ENCODE results near the gene NLRC3.

NLRC3 gene

GRCh38 chr16:3579776-3580175 lies 2.6 kb upstream of the NLRC3 start:
- H3K27ac ChIP-seq (ENCODE audit: low read depth, low read length) = no peak overlapping the region
- peaks cover 3% of the 10 kb centered on the region for H3K4me1 ChIP-seq (ENCODE audit: control insufficient read depth, insufficient read depth, low read length, unreplicated experiment)
- H3K27me3 ChIP-seq (ENCODE audit: insufficient read depth, low read length) = no peaks in the 10 kb centered on the region
- 0 out of 2 replicates have a peak, but pooled peaks cover 6% of the 10 kb centered on the region for H3K36me3 ChIP-seq (ENCODE audit: insufficient read depth, low read length)
- no peak overlapping the region for H2AFZ ChIP-seq (ENCODE audit: low read length, unreplicated experiment)
- H3K79me2 ChIP-seq (ENCODE audit: control insufficient read depth, insufficient read depth, low read length, unreplicated experiment) = no peaks in the 10 kb centered on the region
- no peak overlapping the region for H3K4me3 ChIP-seq (ENCODE audit: low read depth, low read length)

GRCh38 chr16:3578610-3579551 lies 1.7 kb upstream of the NLRC3 start:
- Histone ChIP-seq H3K27me3 (ENCODE audit: insufficient read depth, low read length) (no peaks in the 10 kb centered on the region), H3K4me1 (ENCODE audit: control insufficient read depth, insufficient read depth, low read length, unreplicated experiment) (peaks cover 3% of the 10 kb centered on the region), H3K36me3 (ENCODE audit: insufficient read depth, low read length) (0 out of 2 replicates have a peak, but pooled peaks cover 3% of the 10 kb centered on the region), H3K27ac (ENCODE audit: low read depth, low read length) (no peak overlapping the region), H2AFZ (ENCODE audit: low read length, unreplicated experiment) (no peak overlapping the region), H3K79me2 (ENCODE audit: control insufficient read depth, insufficient read depth, low read length, unreplicated experiment) (no peaks in the 10 kb centered on the region), H3K4me3 (ENCODE audit: low read depth, low read length) (no peak overlapping the region)

GRCh38 chr16:3578121-3578520 lies 918 bp upstream of the NLRC3 start:
- H3K27ac ChIP-seq (ENCODE audit: low read depth, low read length) = no peak overlapping the region

GRCh38 chr16:3576211-3576610 lies 992 bp downstream of the NLRC3 start:
- no peaks in the 10 kb centered on the region for H3K79me2 ChIP-seq (ENCODE audit: control insufficient read depth, insufficient read depth, low read length, unreplicated experiment)
- no peaks in the 10 kb centered on the region for H3K27me3 ChIP-seq (ENCODE audit: insufficient read depth, low read length)
- no peaks in the 10 kb centered on the region for H3K36me3 ChIP-seq (ENCODE audit: insufficient read depth, low read length)
- H2AFZ ChIP-seq (ENCODE audit: low read length, unreplicated experiment) = no peak overlapping the region
- peaks cover 3% of the 10 kb centered on the region for H3K4me1 ChIP-seq (ENCODE audit: control insufficient read depth, insufficient read depth, low read length, unreplicated experiment)
- no peak overlapping the region for H3K27ac ChIP-seq (ENCODE audit: low read depth, low read length)
- H3K4me3 ChIP-seq (ENCODE audit: low read depth, low read length) = no peak overlapping the region

More at GRCh38 chr16:3578121-3578520, 918 bp upstream of the NLRC3 start:
- H3K27me3 ChIP-seq (ENCODE audit: insufficient read depth, low read length) = no peaks in the 10 kb centered on the region
- H3K4me1 ChIP-seq (ENCODE audit: control insufficient read depth, insufficient read depth, low read length, unreplicated experiment) = peaks cover 3% of the 10 kb centered on the region
- no peak overlapping the region for H3K4me3 ChIP-seq (ENCODE audit: low read depth, low read length)
- no peak overlapping the region for H2AFZ ChIP-seq (ENCODE audit: low read length, unreplicated experiment)
- H3K79me2 ChIP-seq (ENCODE audit: control insufficient read depth, insufficient read depth, low read length, unreplicated experiment) = no peaks in the 10 kb centered on the region
- 0 out of 2 replicates have a peak, but pooled peaks cover 3% of the 10 kb centered on the region for H3K36me3 ChIP-seq (ENCODE audit: insufficient read depth, low read length)

- Histone ChIP-seq H2AFZ (ENCODE audit: low read length, unreplicated experiment) (no peak overlapping the region), H3K4me3 (ENCODE audit: low read depth, low read length) (no peak overlapping the region), H3K4me1 (ENCODE audit: control insufficient read depth, insufficient read depth, low read length, unreplicated experiment) (peaks cover 3% of the 10 kb centered on the region), H3K36me3 (ENCODE audit: insufficient read depth, low read length) (no peaks in the 10 kb centered on the region), H3K27ac (ENCODE audit: low read depth, low read length) (no peak overlapping the region), H3K27me3 (ENCODE audit: insufficient read depth, low read length) (no peaks in the 10 kb centered on the region), H3K79me2 (ENCODE audit: control insufficient read depth, insufficient read depth, low read length, unreplicated experiment) (no peaks in the 10 kb centered on the region)
Measured at GRCh38 chr16:3575491-3575890, 1.7 kb downstream of the NLRC3 start.

- H3K79me2 ChIP-seq (ENCODE audit: control insufficient read depth, insufficient read depth, low read length, unreplicated experiment) = no peaks in the 10 kb centered on the region
- H3K4me1 ChIP-seq (ENCODE audit: control insufficient read depth, insufficient read depth, low read length, unreplicated experiment) = peaks cover 3% of the 10 kb centered on the region
- H3K27ac ChIP-seq (ENCODE audit: low read depth, low read length) = no peak overlapping the region
- no peaks in the 10 kb centered on the region for H3K27me3 ChIP-seq (ENCODE audit: insufficient read depth, low read length)
- no peak overlapping the region for H3K4me3 ChIP-seq (ENCODE audit: low read depth, low read length)
- no peaks in the 10 kb centered on the region for H3K36me3 ChIP-seq (ENCODE audit: insufficient read depth, low read length)
- no peak overlapping the region for H2AFZ ChIP-seq (ENCODE audit: low read length, unreplicated experiment)
Measured at GRCh38 chr16:3574195-3574594, 3.0 kb downstream of the NLRC3 start.

- no peak overlapping the region for H3K27ac ChIP-seq (ENCODE audit: low read depth, low read length)
- H3K27me3 ChIP-seq (ENCODE audit: insufficient read depth, low read length) = no peaks in the 10 kb centered on the region
- no peaks in the 10 kb centered on the region for H3K79me2 ChIP-seq (ENCODE audit: control insufficient read depth, insufficient read depth, low read length, unreplicated experiment)
- no peak overlapping the region for H3K4me3 ChIP-seq (ENCODE audit: low read depth, low read length)
- no peak overlapping the region for H2AFZ ChIP-seq (ENCODE audit: low read length, unreplicated experiment)
- H3K36me3 ChIP-seq (ENCODE audit: insufficient read depth, low read length) = no peaks in the 10 kb centered on the region
- no peaks in the 10 kb centered on the region for H3K4me1 ChIP-seq (ENCODE audit: control insufficient read depth, insufficient read depth, low read length, unreplicated experiment)
Measured at GRCh38 chr16:3573146-3573815, 3.9 kb downstream of the NLRC3 start.

GRCh38 chr16:3570420-3571062 lies 6.7 kb downstream of the NLRC3 start:
- Histone ChIP-seq H3K36me3 (ENCODE audit: insufficient read depth, low read length) (no peaks in the 10 kb centered on the region), H3K27ac (ENCODE audit: low read depth, low read length) (no peak overlapping the region), H3K4me3 (ENCODE audit: low read depth, low read length) (no peak overlapping the region), H3K79me2 (ENCODE audit: control insufficient read depth, insufficient read depth, low read length, unreplicated experiment) (no peaks in the 10 kb centered on the region), H3K4me1 (ENCODE audit: control insufficient read depth, insufficient read depth, low read length, unreplicated experiment) (no peaks in the 10 kb centered on the region), H2AFZ (ENCODE audit: low read length, unreplicated experiment) (no peak overlapping the region), H3K27me3 (ENCODE audit: insufficient read depth, low read length) (no peaks in the 10 kb centered on the region)

GRCh38 chr16:3569851-3570250 lies 7.4 kb downstream of the NLRC3 start:
- Histone ChIP-seq H3K4me3 (ENCODE audit: low read depth, low read length) (no peak overlapping the region), H3K27ac (ENCODE audit: low read depth, low read length) (no peak overlapping the region), H2AFZ (ENCODE audit: low read length, unreplicated experiment) (no peak overlapping the region), H3K36me3 (ENCODE audit: insufficient read depth, low read length) (no peaks in the 10 kb centered on the region), H3K79me2 (ENCODE audit: control insufficient read depth, insufficient read depth, low read length, unreplicated experiment) (no peaks in the 10 kb centered on the region), H3K27me3 (ENCODE audit: insufficient read depth, low read length) (no peaks in the 10 kb centered on the region), H3K4me1 (ENCODE audit: control insufficient read depth, insufficient read depth, low read length, unreplicated experiment) (no peaks in the 10 kb centered on the region)

GRCh38 chr16:3566990-3567389 lies 10.2 kb downstream of the NLRC3 start:
- no peaks in the 10 kb centered on the region for H3K79me2 ChIP-seq (ENCODE audit: control insufficient read depth, insufficient read depth, low read length, unreplicated experiment)
- H3K27me3 ChIP-seq (ENCODE audit: insufficient read depth, low read length) = no peaks in the 10 kb centered on the region
- no peak overlapping the region for H3K4me3 ChIP-seq (ENCODE audit: low read depth, low read length)
- no peaks in the 10 kb centered on the region for H3K36me3 ChIP-seq (ENCODE audit: insufficient read depth, low read length)
- no peaks in the 10 kb centered on the region for H3K4me1 ChIP-seq (ENCODE audit: control insufficient read depth, insufficient read depth, low read length, unreplicated experiment)
- no peak overlapping the region for H3K27ac ChIP-seq (ENCODE audit: low read depth, low read length)
- no peak overlapping the region for H2AFZ ChIP-seq (ENCODE audit: low read length, unreplicated experiment)
